Spleen (tissue), 7 donors: ENCODE measurements around the gene PTBP2.

Experiments used
- POLR2A ChIP-seq, 3 donors: fragments of 450-650 bp; IDR thresholded peaks; one replicate each; pipeline ENCODE4 v1.5.1; 2017; ENCODE audit warnings: antibody characterized with exemption in 3 of 3, mild to moderate bottlenecking in 1 of 3
- TF ChIP-seq, protein P1 (sequence below), 11 experiments: fragments of 200-600 bp in 7 of 11; fragments of 450-650 bp in 4 of 11; sonication (generic) in 4 of 11; IDR thresholded peaks in 8 of 11; conservative IDR thresholded peaks in 3 of 11; 1 replicate in 7 of 11; 2 replicates in 4 of 11; pipeline versions ENCODE4 v1.4.0 to v1.8.0; 2016 to 2021; ENCODE audit warnings: antibody characterized with exemption in 11 of 11, inconsistent platforms in 4 of 11, mild to moderate bottlenecking in 1 of 11
- donor health status: DM: no; HTN: no; CAD: no; lungs with moderate emphysema.
- donor health status: DM: no; HTN: no; CAD: no.
- donor health status: DM: no; HTN: no; CAD: no.

DNA sequence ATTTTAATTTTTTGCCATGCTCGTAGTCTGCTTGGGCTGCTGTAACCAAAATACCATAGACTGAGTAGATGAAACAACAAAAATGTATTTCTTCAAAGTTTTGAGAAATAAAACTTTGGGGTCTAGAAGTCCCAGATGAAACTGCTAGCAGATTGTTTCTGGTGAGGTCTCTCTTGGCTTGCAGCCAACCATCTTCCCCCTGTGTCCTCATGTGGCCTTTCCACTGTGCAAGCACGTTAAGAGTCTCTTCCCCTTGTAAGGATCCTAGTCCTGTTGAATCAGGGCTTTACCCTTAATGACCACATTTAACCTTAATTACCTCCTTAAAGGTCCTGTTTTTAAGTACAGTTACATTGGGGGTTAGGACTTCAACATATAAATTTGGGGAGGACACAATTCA is 86.6 kb downstream of the PTBP2 start:
- TF ChIP-seq, protein P1, sequence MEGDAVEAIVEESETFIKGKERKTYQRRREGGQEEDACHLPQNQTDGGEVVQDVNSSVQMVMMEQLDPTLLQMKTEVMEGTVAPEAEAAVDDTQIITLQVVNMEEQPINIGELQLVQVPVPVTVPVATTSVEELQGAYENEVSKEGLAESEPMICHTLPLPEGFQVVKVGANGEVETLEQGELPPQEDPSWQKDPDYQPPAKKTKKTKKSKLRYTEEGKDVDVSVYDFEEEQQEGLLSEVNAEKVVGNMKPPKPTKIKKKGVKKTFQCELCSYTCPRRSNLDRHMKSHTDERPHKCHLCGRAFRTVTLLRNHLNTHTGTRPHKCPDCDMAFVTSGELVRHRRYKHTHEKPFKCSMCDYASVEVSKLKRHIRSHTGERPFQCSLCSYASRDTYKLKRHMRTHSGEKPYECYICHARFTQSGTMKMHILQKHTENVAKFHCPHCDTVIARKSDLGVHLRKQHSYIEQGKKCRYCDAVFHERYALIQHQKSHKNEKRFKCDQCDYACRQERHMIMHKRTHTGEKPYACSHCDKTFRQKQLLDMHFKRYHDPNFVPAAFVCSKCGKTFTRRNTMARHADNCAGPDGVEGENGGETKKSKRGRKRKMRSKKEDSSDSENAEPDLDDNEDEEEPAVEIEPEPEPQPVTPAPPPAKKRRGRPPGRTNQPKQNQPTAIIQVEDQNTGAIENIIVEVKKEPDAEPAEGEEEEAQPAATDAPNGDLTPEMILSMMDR (IDR thresholded peaks at IDR 0.05 in 8 of 11, conservative IDR thresholded peaks at IDR 0.05 in 3 of 11): no peak
- TF ChIP-seq POLR2A (IDR thresholded peaks at IDR 0.05): no peak
